Mesendoderm (in vitro differentiated cells): ENCODE measurements around the gene RTP3.

ENCODE experiments used
- DNase-seq: peaks from one replicate; pipeline ENCODE4 v3.0.0; 2013
- H2AK5ac ChIP-seq: 2 replicates; pipeline ENCODE4 v1.6.1; 2013; ENCODE audit warnings: low read length, inconsistent platforms
- H2BK120ac ChIP-seq: 2 replicates; pipeline ENCODE4 v1.6.1; 2013; ENCODE audit warnings: low read depth, mild to moderate bottlenecking, low read length, moderate library complexity, mixed read lengths
- H2BK15ac ChIP-seq: replicated peaks from 2 replicates; pipeline ENCODE4 v1.6.1; 2013; ENCODE audit warnings: low read depth, mild to moderate bottlenecking, moderate library complexity
- H2BK5ac ChIP-seq: 2 replicates; pipeline ENCODE4 v1.6.1; 2013; ENCODE audit warnings: low read length, inconsistent platforms
- H3K18ac ChIP-seq: 2 replicates; pipeline ENCODE4 v1.6.1; 2013; ENCODE audit warnings: mild to moderate bottlenecking, low read length, mixed read lengths
- H3K23ac ChIP-seq: one replicate; pipeline ENCODE4 v1.6.1; 2013; ENCODE audit warnings: low read length
- H3K27ac ChIP-seq: 2 replicates; pipeline ENCODE4 v1.5.1; 2013; ENCODE audit warnings: low read depth, mild to moderate bottlenecking, inconsistent platforms, low read length, moderate library complexity
- H3K27me3 ChIP-seq: 2 replicates; pipeline ENCODE4 v1.6.1; 2013; ENCODE audit warnings: low read length, control low read depth, mild to moderate bottlenecking, inconsistent platforms; ENCODE audit not compliant: insufficient read depth, poor library complexity
- H3K36me3 ChIP-seq: 2 replicates; pipeline ENCODE4 v1.6.1; 2013; ENCODE audit warnings: low read length, inconsistent platforms; ENCODE audit not compliant: control insufficient read depth, insufficient read depth
- H3K4ac ChIP-seq: one replicate; pipeline ENCODE4 v1.6.1; 2013; ENCODE audit warnings: low read depth, mild to moderate bottlenecking, low read length, moderate library complexity
- H3K4me1 ChIP-seq: 2 replicates; pipeline ENCODE4 v1.6.1; 2013; ENCODE audit warnings: low read depth, low read length, inconsistent platforms; ENCODE audit not compliant: control insufficient read depth
- H3K4me2 ChIP-seq: 2 replicates; pipeline ENCODE4 v1.6.1; 2013; ENCODE audit warnings: low read length
- H3K4me3 ChIP-seq: 2 replicates; pipeline ENCODE4 v1.5.1; 2013; ENCODE audit warnings: mild to moderate bottlenecking, low read length
- H3K56ac ChIP-seq: one replicate; pipeline ENCODE4 v1.6.1; 2013; ENCODE audit warnings: low read length
- H3K79me1 ChIP-seq: 2 replicates; pipeline ENCODE4 v1.6.1; 2013; ENCODE audit warnings: low read length, inconsistent platforms
- H3K79me2 ChIP-seq: 2 replicates; pipeline ENCODE4 v1.6.1; 2013; ENCODE audit warnings: mild to moderate bottlenecking, low read length; ENCODE audit not compliant: control insufficient read depth, insufficient read depth
- H3K9ac ChIP-seq: 2 replicates; pipeline ENCODE4 v1.6.1; 2013; ENCODE audit warnings: low read length, inconsistent platforms
- H4K5ac ChIP-seq: one replicate; pipeline ENCODE4 v1.6.1; 2013; ENCODE audit warnings: low read length
- H4K8ac ChIP-seq: one replicate; pipeline ENCODE4 v1.6.1; 2013; ENCODE audit warnings: low read depth, mild to moderate bottlenecking, control low read depth, low read length, moderate library complexity
- WGBS: extraction: QIAGEN DNeasy Blood & Tissue Kit; methylation state at CpG from one replicate; pipeline ENCODE4 v1.1.7; 2013; ENCODE audit warnings: low lambda C conversion rate, missing lambda C conversion rate; ENCODE audit not compliant: insufficient coverage; ENCODE audit errors: extremely low coverage; 5-methylcytosine and 5-hydroxymethylcytosine counted together

RTP3 gene

GRCh38 chr3:46484388-46484787 lies 13.4 kb upstream of the RTP3 start:
- H2AK5ac ChIP-seq = no peak overlapping the region
- no peak overlapping the region for H2BK15ac ChIP-seq
- no peak overlapping the region for H2BK5ac ChIP-seq
- no peak overlapping the region for H3K4me3 ChIP-seq
- no peak overlapping the region for H3K18ac ChIP-seq
- no peak overlapping the region for H3K4ac ChIP-seq
- H3K27ac ChIP-seq = no peak overlapping the region
- no peaks in the 10 kb centered on the region for H3K36me3 ChIP-seq
- H4K5ac ChIP-seq = no peak overlapping the region
- WGBS = no CpG with 5 or more reads among the region's 1 CpG
- no peak overlapping the region for H2BK120ac ChIP-seq
- no peak overlapping the region for H3K9ac ChIP-seq
- H3K4me2 ChIP-seq = no peak overlapping the region
- no peak overlapping the region for H3K23ac ChIP-seq
- H3K56ac ChIP-seq = no peak overlapping the region
- no peak overlapping the region for H4K8ac ChIP-seq
- H3K4me1 ChIP-seq = peaks cover 4% of the 10 kb centered on the region
- no peaks in the 10 kb centered on the region for H3K79me1 ChIP-seq
- H3K79me2 ChIP-seq = no peaks in the 10 kb centered on the region
- H3K27me3 ChIP-seq = no peaks in the 10 kb centered on the region
- no peak for DNase-seq

GRCh38 chr3:46484911-46485778 lies 12.6 kb upstream of the RTP3 start:
- Histone ChIP-seq H4K8ac (no peak overlapping the region), H3K79me1 (no peaks in the 10 kb centered on the region), H3K4me3 (no peak overlapping the region), H3K23ac (no peak overlapping the region), H2BK120ac (peak overlapping the region; percentile 31), H2AK5ac (no peak overlapping the region), H3K36me3 (no peaks in the 10 kb centered on the region), H3K56ac (no peak overlapping the region), H2BK5ac (no peak overlapping the region), H4K5ac (no peak overlapping the region), H3K4me1 (peaks cover 4% of the 10 kb centered on the region), H3K79me2 (no peaks in the 10 kb centered on the region), H3K4ac (peak overlapping the region; percentile 6), H3K18ac (no peak overlapping the region), H3K9ac (no peak overlapping the region), H2BK15ac (no peak overlapping the region), H3K27me3 (no peaks in the 10 kb centered on the region), H3K4me2 (no peak overlapping the region), H3K27ac (no peak overlapping the region)
- peak; percentile 57 for DNase-seq
- WGBS = no CpG with 5 or more reads among the region's 10 CpGs

- no peak overlapping the region for H3K27ac ChIP-seq
Measured at GRCh38 chr3:46485779-46486175, 12.0 kb upstream of the RTP3 start.

GRCh38 chr3:46488735-46489361 lies 8.9 kb upstream of the RTP3 start:
- H3K4me3 ChIP-seq = no peak overlapping the region
- H3K36me3 ChIP-seq = no peaks in the 10 kb centered on the region
- H2BK120ac ChIP-seq = no peak overlapping the region
- no peak overlapping the region for H2BK5ac ChIP-seq
- H3K79me2 ChIP-seq = no peaks in the 10 kb centered on the region
- H3K4me1 ChIP-seq = peaks cover 4% of the 10 kb centered on the region
- H3K27ac ChIP-seq = no peak overlapping the region
- WGBS = no CpG with 5 or more reads among the region's 26 CpGs
- H4K8ac ChIP-seq = no peak overlapping the region
- H3K4ac ChIP-seq = peak overlapping the region; percentile 39
- no peak overlapping the region for H3K18ac ChIP-seq
- no peaks in the 10 kb centered on the region for H3K79me1 ChIP-seq
- no peak overlapping the region for H3K4me2 ChIP-seq
- H4K5ac ChIP-seq = no peak overlapping the region
- H2AK5ac ChIP-seq = no peak overlapping the region
- peak; percentile 96 for DNase-seq
- no peak overlapping the region for H2BK15ac ChIP-seq
- peak overlapping the region; percentile 12 for H3K56ac ChIP-seq
- no peaks in the 10 kb centered on the region for H3K27me3 ChIP-seq
- no peak overlapping the region for H3K23ac ChIP-seq
- no peak overlapping the region for H3K9ac ChIP-seq

More at GRCh38 chr3:46485779-46486175, 12.0 kb upstream of the RTP3 start:
- Histone ChIP-seq H3K27me3 (no peaks in the 10 kb centered on the region), H3K9ac (no peak overlapping the region), H3K79me1 (no peaks in the 10 kb centered on the region), H2AK5ac (no peak overlapping the region), H3K23ac (no peak overlapping the region), H2BK15ac (no peak overlapping the region), H3K4me3 (no peak overlapping the region), H3K79me2 (no peaks in the 10 kb centered on the region), H3K56ac (no peak overlapping the region), H4K5ac (no peak overlapping the region), H3K4ac (no peak overlapping the region), H3K36me3 (no peaks in the 10 kb centered on the region), H2BK5ac (no peak overlapping the region), H2BK120ac (no peak overlapping the region), H3K4me2 (no peak overlapping the region), H4K8ac (no peak overlapping the region), H3K18ac (no peak overlapping the region), H3K4me1 (peaks cover 4% of the 10 kb centered on the region)
- WGBS = no CpG with 5 or more reads among the region's 4 CpGs
- DNase-seq = no peak

GRCh38 chr3:46489381-46489780 lies 8.4 kb upstream of the RTP3 start:
- Histone ChIP-seq H3K4ac (peak overlapping the region; percentile 39), H3K79me1 (no peaks in the 10 kb centered on the region), H3K23ac (no peak overlapping the region), H2BK15ac (no peak overlapping the region), H3K9ac (no peak overlapping the region), H2BK120ac (no peak overlapping the region), H3K56ac (peak overlapping the region; percentile 12), H3K4me1 (peaks cover 4% of the 10 kb centered on the region), H2AK5ac (peak overlapping the region; percentile 56), H4K8ac (no peak overlapping the region), H3K18ac (no peak overlapping the region), H3K36me3 (no peaks in the 10 kb centered on the region), H3K4me2 (no peak overlapping the region), H3K27ac (no peak overlapping the region), H2BK5ac (no peak overlapping the region), H3K79me2 (no peaks in the 10 kb centered on the region), H3K4me3 (no peak overlapping the region), H3K27me3 (no peaks in the 10 kb centered on the region), H4K5ac (no peak overlapping the region)
- no peak for DNase-seq
- no CpG with 5 or more reads among the region's 4 CpGs for WGBS
